SU-DHL-6 (cell line): ENCODE measurements around the gene SF3B3.

Source experiments
- EZH2phosphoT487 ChIP-seq: fragments of 200-600 bp; sonication (generic), shearing (Covaris generic); conservative IDR thresholded peaks from 2 replicates; pipeline ENCODE4 v1.6.1; 2018; ENCODE audit warnings: mild to moderate bottlenecking, antibody characterized with exemption, low read length, moderate library complexity, mixed read lengths
- TF ChIP-seq, protein P1 (sequence below): fragments of 200-600 bp; sonication (generic); IDR thresholded peaks from one replicate; pipeline ENCODE4 v1.5.1; 2017; ENCODE audit warnings: antibody characterized with exemption, mild to moderate bottlenecking, low read length, moderate library complexity; ENCODE audit not compliant: insufficient read depth, poor library complexity, severe bottlenecking

DNA sequence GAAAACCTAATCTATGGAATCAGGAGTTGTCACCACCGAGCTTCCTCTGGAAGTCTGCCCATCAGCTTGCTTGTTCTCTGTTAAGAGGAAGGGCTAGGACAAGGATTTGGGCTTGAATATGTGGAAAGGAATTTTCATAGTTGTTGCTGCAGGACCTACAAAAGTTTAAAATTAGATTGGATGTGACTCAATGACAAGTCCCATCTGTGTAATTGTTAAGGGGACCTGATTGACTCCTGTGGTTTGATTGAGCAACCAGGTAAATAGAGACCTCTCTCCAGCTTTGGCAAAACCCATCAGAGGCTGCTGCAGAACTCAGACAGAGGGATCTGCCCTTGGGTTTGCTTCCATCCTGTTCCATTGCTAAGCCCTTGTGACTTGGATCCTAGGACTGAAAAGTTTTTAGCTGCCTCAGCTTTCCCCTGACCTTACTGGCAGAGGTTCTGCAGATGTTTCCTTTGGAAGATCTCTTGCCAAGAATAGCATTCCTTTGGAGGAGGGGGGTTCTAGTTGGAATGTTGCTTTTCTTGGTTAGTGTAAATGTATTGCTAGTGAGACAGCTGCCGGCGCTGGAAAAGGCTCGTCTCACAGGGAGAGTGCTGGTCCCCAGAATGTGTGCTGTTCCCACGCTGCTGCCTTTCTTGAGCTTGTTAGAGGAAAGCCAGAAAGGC, 50.0 kb downstream of the SF3B3 start:
- TF ChIP-seq, protein P1, sequence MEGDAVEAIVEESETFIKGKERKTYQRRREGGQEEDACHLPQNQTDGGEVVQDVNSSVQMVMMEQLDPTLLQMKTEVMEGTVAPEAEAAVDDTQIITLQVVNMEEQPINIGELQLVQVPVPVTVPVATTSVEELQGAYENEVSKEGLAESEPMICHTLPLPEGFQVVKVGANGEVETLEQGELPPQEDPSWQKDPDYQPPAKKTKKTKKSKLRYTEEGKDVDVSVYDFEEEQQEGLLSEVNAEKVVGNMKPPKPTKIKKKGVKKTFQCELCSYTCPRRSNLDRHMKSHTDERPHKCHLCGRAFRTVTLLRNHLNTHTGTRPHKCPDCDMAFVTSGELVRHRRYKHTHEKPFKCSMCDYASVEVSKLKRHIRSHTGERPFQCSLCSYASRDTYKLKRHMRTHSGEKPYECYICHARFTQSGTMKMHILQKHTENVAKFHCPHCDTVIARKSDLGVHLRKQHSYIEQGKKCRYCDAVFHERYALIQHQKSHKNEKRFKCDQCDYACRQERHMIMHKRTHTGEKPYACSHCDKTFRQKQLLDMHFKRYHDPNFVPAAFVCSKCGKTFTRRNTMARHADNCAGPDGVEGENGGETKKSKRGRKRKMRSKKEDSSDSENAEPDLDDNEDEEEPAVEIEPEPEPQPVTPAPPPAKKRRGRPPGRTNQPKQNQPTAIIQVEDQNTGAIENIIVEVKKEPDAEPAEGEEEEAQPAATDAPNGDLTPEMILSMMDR = no peak
- TF ChIP-seq EZH2phosphoT487 = no peak
